ENCODE measurements around the gene ITPR1. TPM values are rescaled to one million over a fixed set of nuclear protein-coding genes. Genes with fewer than 3 reads are reported as not detected.
A peak's percentile ranks its signal among the peaks of the same experiment; 100 is the strongest.

The ITPR1 gene
- total RNA-seq, 2 experiments from 2014 or later: 84.4 to 104 TPM

DNA sequence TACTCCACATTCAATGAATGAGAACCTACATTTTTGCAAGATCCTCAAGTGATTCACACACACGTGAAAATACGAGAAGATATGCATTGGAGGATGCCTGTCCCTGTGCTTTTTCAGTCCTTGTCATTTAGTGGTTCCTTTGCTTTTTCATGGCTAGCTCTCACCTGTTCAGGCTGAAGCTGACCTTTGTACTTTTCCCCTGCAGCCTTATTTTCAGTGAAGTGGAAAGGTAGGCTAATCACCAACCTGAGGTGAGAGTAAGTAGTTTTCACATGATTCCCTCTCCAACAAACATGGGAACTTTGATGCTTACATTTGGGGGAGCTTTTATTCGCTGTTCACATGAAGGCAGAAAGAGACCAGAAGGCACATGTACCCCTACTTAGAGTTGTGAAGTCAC is 8.3 kb downstream of the ITPR1 start:
- ChIA-PET POLR2A (interaction anchor here (11.0 kb wide), 1 partner anchor 9 kb away, joined by 206 read pairs; the partner anchor contains the start of gene ITPR1), CTCF (ENCODE audit: unreplicated experiment) (no interaction called here)
- Histone ChIP-seq H3K36me3 (ENCODE audit: insufficient read depth, low read length) (peaks cover 52% of the 10 kb centered on the region), H3K4me3 (ENCODE audit: low read depth, low read length, poor library complexity, severe bottlenecking) (no peak overlapping the region), H3K79me2 (ENCODE audit: insufficient read depth, low read depth, low read length) (peaks cover 45% of the 10 kb centered on the region; the same call in 1 of the 2 replicates), H3K9me2 (ENCODE audit: insufficient read depth, low read length) (no peaks in the 10 kb centered on the region), H2AFZ (ENCODE audit: low read length) (no peak overlapping the region), H3K4me2 (ENCODE audit: low read length) (peak overlapping the region; percentile 82; the same call in 1 of the 2 replicates), H4K20me1 (ENCODE audit: insufficient read depth, low read length) (no peaks in the 10 kb centered on the region), H3K9me3 (ENCODE audit: low read length) (no peaks in the 10 kb centered on the region), H3K4me1 (ENCODE audit: insufficient read depth, low read length, poor library complexity, severe bottlenecking) (peaks cover 62% of the 10 kb centered on the region), H3K27ac (ENCODE audit: low read depth, low read length, poor library complexity, severe bottlenecking) (peak overlapping the region; percentile 98)
- intact Hi-C loops (cut with micrococcal nuclease; ENCODE audit: unreplicated experiment): no loop called here
- TF ChIP-seq, protein P1, sequence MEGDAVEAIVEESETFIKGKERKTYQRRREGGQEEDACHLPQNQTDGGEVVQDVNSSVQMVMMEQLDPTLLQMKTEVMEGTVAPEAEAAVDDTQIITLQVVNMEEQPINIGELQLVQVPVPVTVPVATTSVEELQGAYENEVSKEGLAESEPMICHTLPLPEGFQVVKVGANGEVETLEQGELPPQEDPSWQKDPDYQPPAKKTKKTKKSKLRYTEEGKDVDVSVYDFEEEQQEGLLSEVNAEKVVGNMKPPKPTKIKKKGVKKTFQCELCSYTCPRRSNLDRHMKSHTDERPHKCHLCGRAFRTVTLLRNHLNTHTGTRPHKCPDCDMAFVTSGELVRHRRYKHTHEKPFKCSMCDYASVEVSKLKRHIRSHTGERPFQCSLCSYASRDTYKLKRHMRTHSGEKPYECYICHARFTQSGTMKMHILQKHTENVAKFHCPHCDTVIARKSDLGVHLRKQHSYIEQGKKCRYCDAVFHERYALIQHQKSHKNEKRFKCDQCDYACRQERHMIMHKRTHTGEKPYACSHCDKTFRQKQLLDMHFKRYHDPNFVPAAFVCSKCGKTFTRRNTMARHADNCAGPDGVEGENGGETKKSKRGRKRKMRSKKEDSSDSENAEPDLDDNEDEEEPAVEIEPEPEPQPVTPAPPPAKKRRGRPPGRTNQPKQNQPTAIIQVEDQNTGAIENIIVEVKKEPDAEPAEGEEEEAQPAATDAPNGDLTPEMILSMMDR (conservative IDR thresholded peaks at IDR 0.05; ENCODE audit: low read length): no peak
- TF ChIP-seq EZH2phosphoT487 (IDR thresholded peaks at IDR 0.05; ENCODE audit: borderline replicate concordance, low read depth, low read length): no peak
- DNase-seq (ENCODE audit: low spot score): no peak
- no TSS peak for BruUV-seq (replicated peaks)

DNA sequence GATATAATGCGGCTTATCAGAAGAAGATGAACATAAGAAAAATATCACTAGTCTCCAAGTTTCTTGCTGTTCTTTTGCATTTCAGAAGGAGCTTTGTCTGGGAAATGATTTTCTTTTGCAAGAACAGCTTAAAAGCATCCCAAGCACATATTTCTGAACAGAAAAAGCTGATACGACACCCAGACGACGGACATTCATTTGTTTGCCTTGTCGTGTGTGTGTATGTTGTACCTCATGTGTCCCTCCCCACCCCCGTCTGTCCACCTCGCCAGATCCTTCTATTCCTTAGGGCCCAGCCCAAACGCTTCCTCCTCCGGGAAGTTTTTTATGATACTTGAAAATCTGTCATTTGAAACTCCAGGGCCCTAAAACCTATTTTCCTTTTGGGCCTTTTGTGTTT is 8.8 kb downstream of the ITPR1 start:
- Histone ChIP-seq H3K27ac (ENCODE audit: low read depth, low read length, poor library complexity, severe bottlenecking) (peak overlapping the region; percentile 98), H2AFZ (ENCODE audit: low read length) (no peak overlapping the region), H3K36me3 (ENCODE audit: insufficient read depth, low read length) (peaks cover 47% of the 10 kb centered on the region), H3K4me3 (ENCODE audit: low read depth, low read length, poor library complexity, severe bottlenecking) (no peak overlapping the region), H3K9me3 (ENCODE audit: low read length) (no peaks in the 10 kb centered on the region), H3K4me2 (ENCODE audit: low read length) (peak overlapping the region; percentile 82), H3K79me2 (ENCODE audit: insufficient read depth, low read depth, low read length) (peaks cover 45% of the 10 kb centered on the region; the same call in 1 of the 2 replicates), H4K20me1 (ENCODE audit: insufficient read depth, low read length) (no peaks in the 10 kb centered on the region), H3K4me1 (ENCODE audit: insufficient read depth, low read length, poor library complexity, severe bottlenecking) (peaks cover 62% of the 10 kb centered on the region), H3K9me2 (ENCODE audit: insufficient read depth, low read length) (no peaks in the 10 kb centered on the region)
- ChIA-PET POLR2A (interaction anchor here (1.1 to 11.0 kb wide), 2 partner anchors 9 to 65 kb away, joined by 3 to 206 read pairs; partner anchors contain the start of gene ITPR1), CTCF (ENCODE audit: unreplicated experiment) (no interaction called here)
- DNase-seq (ENCODE audit: low spot score): no peak
- no TSS peak for BruUV-seq (replicated peaks)
- intact Hi-C loops (cut with micrococcal nuclease; ENCODE audit: unreplicated experiment): no loop called here
- TF ChIP-seq EZH2phosphoT487 (IDR thresholded peaks at IDR 0.05; ENCODE audit: borderline replicate concordance, low read depth, low read length): no peak
- TF ChIP-seq, protein P1 (conservative IDR thresholded peaks at IDR 0.05; ENCODE audit: low read length): no peak

DNA sequence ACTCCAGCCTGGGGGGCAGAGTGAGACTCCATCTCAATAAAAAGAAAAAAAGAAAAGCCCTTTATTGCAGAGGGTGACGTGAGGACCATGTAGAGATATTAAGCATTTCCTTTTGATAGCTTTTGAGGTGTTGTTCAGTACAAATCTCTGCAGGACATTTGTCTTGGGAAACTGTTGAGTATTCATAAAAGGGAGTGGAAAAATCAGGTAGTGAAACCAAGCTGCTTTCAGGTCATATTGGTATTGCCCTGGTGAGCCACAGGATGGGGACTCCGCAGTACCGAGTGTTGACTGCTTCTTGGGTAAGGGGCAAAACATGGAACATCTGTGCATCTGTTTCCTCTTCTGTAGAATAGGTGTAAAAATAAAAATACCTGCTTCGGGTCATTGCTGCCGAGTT is 9.9 kb downstream of the ITPR1 start:
- H3K9me3 ChIP-seq (ENCODE audit: low read length): no peaks in the 10 kb centered on the region
- H3K4me3 ChIP-seq (ENCODE audit: low read depth, low read length, poor library complexity, severe bottlenecking): peak overlapping the region; percentile 64
- H3K27ac ChIP-seq (ENCODE audit: low read depth, low read length, poor library complexity, severe bottlenecking): peak overlapping the region; percentile 98
- peak; percentile 94 for DNase-seq (ENCODE audit: low spot score)
- H3K79me2 ChIP-seq (ENCODE audit: insufficient read depth, low read depth, low read length): peaks cover 49% of the 10 kb centered on the region; the same call in 1 of the 2 replicates
- TF ChIP-seq EZH2phosphoT487 (IDR thresholded peaks at IDR 0.05; ENCODE audit: borderline replicate concordance, low read depth, low read length): no peak
- TF ChIP-seq, protein P1 (conservative IDR thresholded peaks at IDR 0.05; ENCODE audit: low read length): 0 out of 2 replicates have a peak, but pooled peaks have one; percentile 10
- peaks cover 36% of the 10 kb centered on the region for H3K36me3 ChIP-seq (ENCODE audit: insufficient read depth, low read length)
- H3K9me2 ChIP-seq (ENCODE audit: insufficient read depth, low read length): no peaks in the 10 kb centered on the region
- peaks cover 70% of the 10 kb centered on the region for H3K4me1 ChIP-seq (ENCODE audit: insufficient read depth, low read length, poor library complexity, severe bottlenecking)
- no peaks in the 10 kb centered on the region for H4K20me1 ChIP-seq (ENCODE audit: insufficient read depth, low read length)
- no TSS peak for BruUV-seq (replicated peaks)
- intact Hi-C loops (cut with micrococcal nuclease; ENCODE audit: unreplicated experiment): loop anchor here (1.0 kb wide), 1 partner anchor 10 kb away; the partner anchor contains the start of gene ITPR1
- CTCF ChIA-PET (ENCODE audit: unreplicated experiment): interaction anchor here (1.9 kb wide), 1 partner anchor 10 kb away, joined by 10 read pairs; the partner anchor contains the start of gene ITPR1
- H3K4me2 ChIP-seq (ENCODE audit: low read length): peak overlapping the region; percentile 82
- no peak overlapping the region for H2AFZ ChIP-seq (ENCODE audit: low read length)
- POLR2A ChIA-PET: interaction anchor here (0.6 to 11.0 kb wide), 8 partner anchors 10 to 217 kb away, joined by 3 to 206 read pairs (median 3); partner anchors contain the start of gene ITPR1
